ENCODE measurements around the gene FBXO22. TPM values are rescaled to one million over a fixed set of nuclear protein-coding genes. Genes with fewer than 3 reads are reported as not detected.
"Not testable (repeated sequence)": the region's sequence is repeated elsewhere in the genome, so short reads cannot be mapped to it uniquely, and the experiment has no call there.

Gene FBXO22
- total and polyA plus RNA-seq, 11 donors, result 6.1 to 24.9 (median 19.7) TPM

DNA sequence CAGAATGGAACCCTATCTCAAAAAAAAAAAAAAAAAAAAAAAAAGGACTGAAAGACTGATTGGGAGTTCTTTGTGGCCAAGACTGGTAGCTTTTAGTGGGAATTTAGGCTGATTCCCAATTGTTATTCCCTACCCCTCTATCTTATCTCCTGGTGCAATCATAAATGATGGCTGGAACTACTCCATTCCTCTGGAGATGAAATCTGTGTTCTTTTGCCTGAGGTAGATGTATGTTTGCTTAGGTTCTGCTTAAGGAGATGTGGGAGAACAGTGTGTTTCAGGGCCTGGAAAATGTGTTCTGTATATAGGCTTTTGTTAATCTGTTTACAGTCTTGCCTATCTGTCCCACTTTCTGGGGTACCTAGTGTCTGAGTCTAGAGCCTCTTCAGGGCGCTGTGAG is 40.9 kb upstream of the FBXO22 start:
- intact Hi-C loops (cut with DNase I), result loop anchor here in 1 of 10 donors (2.0 kb wide), 1 partner anchor 36 kb away; no protein-coding TSS in a partner anchor

DNA sequence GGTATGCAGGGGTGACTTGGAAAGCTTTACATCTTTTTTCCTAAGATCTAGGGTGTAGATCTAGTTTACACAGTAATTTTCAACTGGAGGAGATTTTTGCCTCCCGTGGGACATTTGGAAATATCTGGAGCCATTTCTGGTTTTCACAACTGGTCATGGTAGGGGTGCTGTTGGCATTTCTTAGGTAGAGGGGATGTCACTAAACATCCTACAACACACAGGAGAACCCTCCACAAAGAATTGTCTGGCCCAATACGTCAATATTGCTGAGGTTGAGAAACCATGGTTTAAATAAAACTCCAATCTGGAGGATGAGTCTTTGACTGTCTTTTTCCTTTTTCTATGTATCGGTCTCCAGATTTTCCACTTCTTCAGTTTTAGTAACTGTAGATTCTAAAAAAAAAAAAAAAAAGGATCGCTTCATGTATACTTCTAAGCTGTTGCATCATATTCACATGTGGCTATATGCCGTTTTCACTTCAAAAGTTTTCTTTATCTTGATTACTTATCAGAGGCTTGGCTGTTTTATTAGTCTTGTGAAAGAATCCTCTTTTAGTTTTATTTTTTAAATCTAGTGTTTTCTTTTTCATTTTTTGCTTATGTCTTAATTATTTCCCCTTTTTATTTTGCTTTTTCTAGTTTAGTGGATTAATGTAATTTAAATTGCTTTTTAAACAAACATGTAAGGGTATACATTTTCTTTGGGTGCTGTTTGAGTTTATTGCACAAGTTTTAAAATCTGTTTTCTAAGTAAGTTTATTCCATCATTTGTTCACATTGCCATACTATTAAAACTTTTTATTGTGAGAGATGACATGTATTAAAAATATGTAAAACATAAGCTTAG is 39.2 kb upstream of the FBXO22 start:
- peaks cover 0 to 32% (median 14%) of the 10 kb centered on the region in 12 donors for H3K4me1 ChIP-seq
- TF ChIP-seq, protein P1, sequence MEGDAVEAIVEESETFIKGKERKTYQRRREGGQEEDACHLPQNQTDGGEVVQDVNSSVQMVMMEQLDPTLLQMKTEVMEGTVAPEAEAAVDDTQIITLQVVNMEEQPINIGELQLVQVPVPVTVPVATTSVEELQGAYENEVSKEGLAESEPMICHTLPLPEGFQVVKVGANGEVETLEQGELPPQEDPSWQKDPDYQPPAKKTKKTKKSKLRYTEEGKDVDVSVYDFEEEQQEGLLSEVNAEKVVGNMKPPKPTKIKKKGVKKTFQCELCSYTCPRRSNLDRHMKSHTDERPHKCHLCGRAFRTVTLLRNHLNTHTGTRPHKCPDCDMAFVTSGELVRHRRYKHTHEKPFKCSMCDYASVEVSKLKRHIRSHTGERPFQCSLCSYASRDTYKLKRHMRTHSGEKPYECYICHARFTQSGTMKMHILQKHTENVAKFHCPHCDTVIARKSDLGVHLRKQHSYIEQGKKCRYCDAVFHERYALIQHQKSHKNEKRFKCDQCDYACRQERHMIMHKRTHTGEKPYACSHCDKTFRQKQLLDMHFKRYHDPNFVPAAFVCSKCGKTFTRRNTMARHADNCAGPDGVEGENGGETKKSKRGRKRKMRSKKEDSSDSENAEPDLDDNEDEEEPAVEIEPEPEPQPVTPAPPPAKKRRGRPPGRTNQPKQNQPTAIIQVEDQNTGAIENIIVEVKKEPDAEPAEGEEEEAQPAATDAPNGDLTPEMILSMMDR (IDR thresholded peaks at IDR 0.05), result no peak
- TF ChIP-seq POLR2A (IDR thresholded peaks at IDR 0.05), result no peak
- H3K4me3 ChIP-seq, result no peak overlapping the region
- H3K9me3 ChIP-seq, result no peaks in the 10 kb centered on the region
- H3K27ac ChIP-seq, result no peak overlapping the region
- peaks cover 0 to 40% (median 11%) of the 10 kb centered on the region in 9 donors for H3K36me3 ChIP-seq
- ATAC-seq (no peak), DNase-seq (no peak)
- 80 to 91% (median 87%) methylated on average over 5 of the region's 5 CpGs for WGBS, 4 donors
- intact Hi-C loops (cut with DNase I), result no loop called here
- H3K27me3 ChIP-seq, result no peaks in the 10 kb centered on the region

More for the DNA sequence above, 40.9 kb upstream of the FBXO22 start:
- H3K4me1 ChIP-seq, result peaks cover 0 to 33% (median 15%) of the 10 kb centered on the region in 12 donors
- H3K36me3 ChIP-seq, result peaks cover 0 to 31% (median 9%) of the 10 kb centered on the region in 9 donors
- ATAC-seq, result no peak
- H3K9me3 ChIP-seq, result no peaks in the 10 kb centered on the region
- TF ChIP-seq POLR2A (IDR thresholded peaks at IDR 0.05), result no peak
- TF ChIP-seq, protein P1 (IDR thresholded peaks at IDR 0.05), result no peak
- DNase-seq, result no peak
- H3K27ac ChIP-seq, result no peak overlapping the region
- WGBS, 4 donors, result 96 to 100% (median 100%) methylated on average over 1 of the region's 1 CpG
- H3K27me3 ChIP-seq, result no peaks in the 10 kb centered on the region
- H3K4me3 ChIP-seq, result no peak overlapping the region

DNA sequence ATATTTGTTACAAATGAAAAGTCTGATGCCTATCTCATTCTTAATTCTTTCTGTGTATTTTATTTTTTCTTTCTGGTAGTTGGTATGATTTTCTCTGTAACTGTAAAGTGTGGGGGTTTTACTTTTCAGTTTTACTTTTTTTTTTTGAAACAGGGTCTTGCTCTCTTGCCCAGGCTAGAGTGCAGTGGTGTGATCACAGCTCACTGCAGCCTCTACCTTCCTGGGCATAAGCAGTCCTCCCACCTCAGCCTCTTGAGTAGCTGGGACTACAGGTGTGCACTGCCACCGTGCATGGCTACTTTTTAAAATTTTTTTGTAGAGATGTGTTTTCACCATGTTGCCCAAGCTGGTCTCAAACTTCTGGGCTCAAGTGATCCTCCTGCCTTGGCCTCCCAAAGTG is 37.6 kb upstream of the FBXO22 start:
- Histone ChIP-seq H3K36me3 (peaks cover 0 to 50% (median 16%) of the 10 kb centered on the region in 9 donors), H3K4me1 (peaks cover 0 to 19% (median 4%) of the 10 kb centered on the region in 12 donors)
- H3K27me3 ChIP-seq; H3K9me3 ChIP-seq; H3K4me3 ChIP-seq; DNase-seq; H3K27ac ChIP-seq; ATAC-seq; intact Hi-C loops (cut with DNase I): not testable (repeated sequence)
- WGBS, 4 donors, result 89 to 92% (median 91%) methylated on average over 1 of the region's 1 CpG

DNA sequence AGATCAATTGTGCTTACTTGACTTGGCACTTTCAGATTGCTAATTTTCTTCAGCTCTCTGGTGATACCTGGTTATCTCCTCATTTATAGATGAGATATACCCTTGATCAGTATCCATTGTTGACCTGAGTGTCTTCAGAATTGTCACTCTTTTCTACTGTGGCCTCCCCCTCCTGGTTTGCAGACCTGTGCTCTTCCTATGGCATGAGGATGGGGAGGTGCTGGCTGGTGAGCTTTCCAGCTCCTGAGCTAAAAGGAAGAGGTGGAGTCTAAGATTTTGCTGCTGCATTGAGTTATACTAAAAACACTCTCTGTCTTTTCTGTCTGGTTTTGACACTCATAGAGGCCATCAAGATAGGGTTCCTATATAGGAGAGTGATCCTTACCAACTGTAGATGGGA is 36.8 kb upstream of the FBXO22 start:
- Histone ChIP-seq H3K36me3 (peaks cover 0 to 49% (median 16%) of the 10 kb centered on the region in 9 donors), H3K9me3 (no peaks in the 10 kb centered on the region), H3K27me3 (no peaks in the 10 kb centered on the region), H3K27ac (no peak overlapping the region), H3K4me1 (peaks cover 0 to 17% (median 3%) of the 10 kb centered on the region in 12 donors), H3K4me3 (no peak overlapping the region)
- ATAC-seq (no peak), DNase-seq (no peak)
- no peak for TF ChIP-seq POLR2A (IDR thresholded peaks at IDR 0.05)
- TF ChIP-seq, protein P1 (IDR thresholded peaks at IDR 0.05), result no peak
- intact Hi-C loops (cut with DNase I), result no loop called here
